ENCODE results near the gene SPTBN4. TPM values are rescaled to one million over a fixed set of nuclear protein-coding genes. Genes with fewer than 3 reads are reported as not detected.
"Not testable (repeated sequence)": the region's sequence is repeated elsewhere in the genome, so short reads cannot be mapped to it uniquely, and the experiment has no call there.

SPTBN4 gene
- total and polyA plus RNA-seq, 10 donors: 0.30 to 2.3 (median 0.66) TPM

GRCh38 chr19:40431698-40432097 is 35.1 kb upstream of the SPTBN4 start:
- TF ChIP-seq POLR2AphosphoS5 (IDR thresholded peaks at IDR 0.05): no peak
- no peak for TF ChIP-seq CTCF (IDR thresholded peaks at IDR 0.05 in 8 of 11, conservative IDR thresholded peaks at IDR 0.05 in 3 of 11)
- no peak for TF ChIP-seq POLR2A (IDR thresholded peaks at IDR 0.05)
- Histone ChIP-seq H3K9me3 (no peaks in the 10 kb centered on the region), H3K36me3 (no peaks in the 10 kb centered on the region), H3K4me1 (peaks cover 6 to 54% (median 39%) of the 10 kb centered on the region in 6 donors), H3K4me3 (no peak overlapping the region), H3K27me3 (replicated peaks in 1 of 7) (no peaks in the 10 kb centered on the region), H3K27ac (peak overlapping the region in 3 of 8 donors; percentile 92 to 93 (median 93))
- WGBS, 5 donors: 83 to 94% (median 88%) methylated on average over 3 of the region's 3 CpGs
- DNase-seq: no peak
- intact Hi-C loops (cut with DNase I; ENCODE audit: low total_unique reads): no loop called here

DNA sequence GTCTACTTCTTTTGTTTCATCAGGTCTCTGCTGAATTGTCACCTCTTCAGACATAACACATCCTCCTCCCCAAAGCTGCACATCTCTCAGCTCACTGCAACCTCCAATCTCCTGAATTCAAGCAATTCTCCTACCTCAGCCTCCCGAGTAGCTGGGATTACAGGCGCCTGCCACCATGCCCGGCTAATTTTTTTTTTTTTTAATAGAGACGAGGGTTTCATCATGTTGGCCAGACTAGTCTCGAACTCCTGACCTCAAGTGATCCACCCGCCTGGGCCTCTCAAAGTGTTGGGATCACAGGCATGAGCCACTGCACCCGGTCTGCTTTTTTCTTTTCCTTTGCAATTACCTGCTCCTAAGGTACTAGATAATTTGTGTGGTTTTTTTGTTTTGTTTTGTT is 34.0 kb upstream of the SPTBN4 start:
- H3K9me3 ChIP-seq; H3K36me3 ChIP-seq; DNase-seq; intact Hi-C loops (cut with DNase I; ENCODE audit: low total_unique reads); H3K27me3 ChIP-seq (replicated peaks in 1 of 7): not testable (repeated sequence)
- Histone ChIP-seq H3K27ac (peak overlapping the region; percentile 88 to 94 (median 92)), H3K4me1 (peaks cover 6 to 47% (median 35%) of the 10 kb centered on the region in 6 donors), H3K4me3 (peak overlapping the region in 6 of 8 donors; percentile 34 to 67 (median 38))
- WGBS, 5 donors: 43 to 68% (median 63%) methylated on average over 7 of the region's 7 CpGs

- peaks cover 6 to 47% (median 35%) of the 10 kb centered on the region in 6 donors for H3K4me1 ChIP-seq
- WGBS, 5 donors: 4 to 8% (median 5%) methylated on average over 34 to 50 of the region's 50 CpGs
- TF ChIP-seq CTCF (IDR thresholded peaks at IDR 0.05 in 8 of 11, conservative IDR thresholded peaks at IDR 0.05 in 3 of 11): peak in 1 of 11 experiments; percentile 22
- peak in 1 of 3 donors; percentile 2 for TF ChIP-seq POLR2A (IDR thresholded peaks at IDR 0.05)
- TF ChIP-seq POLR2AphosphoS5 (IDR thresholded peaks at IDR 0.05): peak; percentile 70 to 81 (median 79)
- no peaks in the 10 kb centered on the region for H3K27me3 ChIP-seq (replicated peaks in 1 of 7)
- intact Hi-C loops (cut with DNase I; ENCODE audit: low total_unique reads): no loop called here
- H3K27ac ChIP-seq: peak overlapping the region; percentile 88 to 94 (median 92)
- H3K9me3 ChIP-seq: no peaks in the 10 kb centered on the region
- no peaks in the 10 kb centered on the region for H3K36me3 ChIP-seq
- peak overlapping the region; percentile 9 to 67 (median 36) for H3K4me3 ChIP-seq
- DNase-seq: peak; percentile 96
Measured at GRCh38 chr19:40433391-40434216, 33.2 kb upstream of the SPTBN4 start.

DNA sequence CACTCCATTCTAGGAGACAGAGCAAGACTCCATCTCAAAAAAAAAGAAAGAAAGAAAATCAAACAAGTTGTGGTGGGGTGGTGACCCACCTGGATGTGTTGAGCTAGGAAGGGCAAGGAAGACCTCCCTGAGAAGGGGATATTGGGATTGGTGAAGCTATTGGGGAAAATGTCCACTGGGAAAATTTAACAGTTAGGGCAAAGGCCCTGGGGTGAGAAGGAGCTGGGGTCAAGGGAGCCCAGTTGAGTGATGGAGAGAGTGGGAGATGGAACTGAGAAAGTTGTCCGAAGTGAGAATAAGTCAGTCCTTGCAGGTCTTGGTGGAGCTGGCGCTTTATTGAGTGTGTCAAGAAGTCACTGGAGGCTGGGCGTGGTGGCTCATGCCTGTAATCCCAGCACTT is 28.5 kb upstream of the SPTBN4 start:
- WGBS, 5 donors: 83 to 99% (median 97%) methylated on average over 3 of the region's 3 CpGs
- H3K9me3 ChIP-seq: no peaks in the 10 kb centered on the region
- peaks cover 0 to 31% (median 22%) of the 10 kb centered on the region in 6 donors for H3K36me3 ChIP-seq
- no peak overlapping the region for H3K27ac ChIP-seq
- intact Hi-C loops (cut with DNase I; ENCODE audit: low total_unique reads): no loop called here
- peaks cover 15 to 68% (median 42%) of the 10 kb centered on the region in 6 donors for H3K4me1 ChIP-seq
- no peaks in the 10 kb centered on the region for H3K27me3 ChIP-seq (replicated peaks in 1 of 7)
- no peak for DNase-seq
- H3K4me3 ChIP-seq: no peak overlapping the region
- TF ChIP-seq CTCF (IDR thresholded peaks at IDR 0.05 in 8 of 11, conservative IDR thresholded peaks at IDR 0.05 in 3 of 11) (no peak), POLR2A (IDR thresholded peaks at IDR 0.05) (no peak), POLR2AphosphoS5 (IDR thresholded peaks at IDR 0.05) (no peak)
